NCI-H1092 (cell line): ENCODE results near the gene POLR3B.
"Not testable (repeated sequence)": the region's sequence is repeated elsewhere in the genome, so short reads cannot be mapped to it uniquely, and the experiment has no call there.

Source experiments
- DNase-seq: peaks from one replicate; lab custom pipeline; 2025; lab: John Stamatoyannopoulos, UW

POLR3B gene

GRCh38 chr12:106342397-106343213, 14.9 kb upstream of the POLR3B start:
- DNase-seq, result no peak

- DNase-seq, result no peak
Observed at GRCh38 chr12:106343214-106343528, 14.4 kb upstream of the POLR3B start.

- DNase-seq, result no peak
Observed at GRCh38 chr12:106344131-106344530, 13.4 kb upstream of the POLR3B start.

- DNase-seq, result no peak
Observed at GRCh38 chr12:106345746-106346145, 11.8 kb upstream of the POLR3B start.

- no peak for DNase-seq
Observed at GRCh38 chr12:106348411-106348810, 9.1 kb upstream of the POLR3B start.

GRCh38 chr12:106353175-106353574, 4.4 kb upstream of the POLR3B start:
- no peak for DNase-seq

GRCh38 chr12:106358396-106359241, 1.1 kb downstream of the POLR3B start:
- no peak for DNase-seq

- no peak for DNase-seq
Observed at GRCh38 chr12:106359646-106360399, 2.3 kb downstream of the POLR3B start.

GRCh38 chr12:106360400-106360994, 2.9 kb downstream of the POLR3B start:
- no peak for DNase-seq

GRCh38 chr12:106362971-106363370, 5.4 kb downstream of the POLR3B start:
- DNase-seq, result no peak

- DNase-seq, result no peak
Observed at GRCh38 chr12:106364261-106364660, 6.7 kb downstream of the POLR3B start.

- DNase-seq, result no peak
Observed at GRCh38 chr12:106369624-106370346, 12.2 kb downstream of the POLR3B start.

GRCh38 chr12:106378788-106379187, 21.2 kb downstream of the POLR3B start:
- DNase-seq, result no peak

GRCh38 chr12:106380954-106381353, 23.4 kb downstream of the POLR3B start:
- no peak for DNase-seq

GRCh38 chr12:106381866-106382265, 24.3 kb downstream of the POLR3B start:
- not testable (repeated sequence) for DNase-seq

- no peak for DNase-seq
Observed at GRCh38 chr12:106386813-106387535, 29.4 kb downstream of the POLR3B start.

GRCh38 chr12:106387848-106388377, 30.4 kb downstream of the POLR3B start:
- no peak for DNase-seq

GRCh38 chr12:106389151-106389550, 31.6 kb downstream of the POLR3B start:
- DNase-seq, result no peak

- DNase-seq, result no peak
Observed at GRCh38 chr12:106392759-106393158, 35.2 kb downstream of the POLR3B start.

- DNase-seq, result no peak
Observed at GRCh38 chr12:106409878-106410277, 52.3 kb downstream of the POLR3B start.

- no peak for DNase-seq
Observed at GRCh38 chr12:106412563-106412962, 55.0 kb downstream of the POLR3B start.
